GM04503 (cell line): ENCODE data around the gene REPS2.

Experiments used
- DNase-seq: peaks from one replicate; pipeline ENCODE4 v3.0.0-alpha.2; 2012; ENCODE audit warnings: low read depth

The REPS2 gene

DNA sequence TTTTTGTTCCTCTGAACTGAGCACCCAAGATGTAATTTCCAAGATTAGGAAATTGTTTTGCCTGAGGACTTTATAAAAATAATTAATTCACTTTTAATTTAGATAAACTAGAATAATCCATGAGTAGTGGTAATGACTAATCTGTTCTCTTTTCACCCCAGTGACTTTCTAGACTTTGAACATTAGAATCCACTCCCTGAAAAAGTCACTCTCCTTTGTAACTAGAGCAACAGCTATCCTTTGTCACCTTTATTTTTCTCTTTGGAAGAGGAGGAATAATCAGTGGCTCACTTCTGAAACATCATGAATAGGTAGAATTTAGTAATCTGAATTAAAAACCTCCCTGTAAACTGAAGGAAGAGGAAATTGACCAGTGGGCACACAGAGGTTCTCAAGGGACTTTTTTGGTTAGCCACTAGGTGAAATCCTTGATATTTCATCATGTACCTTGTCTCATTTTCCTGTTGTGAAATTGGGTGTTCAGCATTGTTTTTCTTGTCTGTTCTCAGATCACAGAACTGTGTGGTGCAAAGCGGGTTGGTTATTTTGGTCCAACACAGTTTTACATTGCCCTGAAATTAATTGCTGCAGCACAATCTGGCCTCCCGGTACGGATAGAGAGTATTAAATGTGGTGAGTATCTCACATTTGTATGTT lies 59.4 kb downstream of the REPS2 start:
- DNase-seq = no peak

DNA sequence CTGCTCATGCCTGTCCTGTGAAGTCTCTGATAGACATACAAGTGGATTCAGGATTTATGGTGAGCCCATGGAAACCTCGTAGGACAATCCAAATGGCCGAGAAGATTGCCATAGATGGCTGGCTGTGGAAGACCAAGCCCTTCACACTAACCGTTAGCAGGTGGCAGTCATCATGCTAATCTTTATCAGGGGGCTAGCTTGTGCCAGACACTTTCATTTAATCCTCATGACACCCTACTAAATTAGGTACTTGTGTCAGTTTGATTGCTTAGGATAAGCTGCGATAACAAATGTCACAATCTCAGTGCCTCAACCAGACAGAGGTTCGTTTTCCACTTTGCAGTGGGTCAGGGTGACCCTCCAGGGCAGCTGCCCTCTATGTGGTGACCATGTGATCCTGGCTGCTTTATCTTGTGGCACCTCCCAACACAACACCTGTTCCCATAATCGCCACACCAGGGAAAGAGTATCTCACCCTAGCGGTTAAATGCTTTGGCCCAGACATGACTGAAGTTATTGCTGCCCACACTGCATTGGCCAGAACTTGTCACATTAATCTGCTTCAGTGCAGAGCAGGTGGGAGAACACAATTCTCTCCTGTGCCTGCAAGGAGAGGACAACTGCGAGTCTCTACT lies 60.8 kb downstream of the REPS2 start:
- DNase-seq = no peak

DNA sequence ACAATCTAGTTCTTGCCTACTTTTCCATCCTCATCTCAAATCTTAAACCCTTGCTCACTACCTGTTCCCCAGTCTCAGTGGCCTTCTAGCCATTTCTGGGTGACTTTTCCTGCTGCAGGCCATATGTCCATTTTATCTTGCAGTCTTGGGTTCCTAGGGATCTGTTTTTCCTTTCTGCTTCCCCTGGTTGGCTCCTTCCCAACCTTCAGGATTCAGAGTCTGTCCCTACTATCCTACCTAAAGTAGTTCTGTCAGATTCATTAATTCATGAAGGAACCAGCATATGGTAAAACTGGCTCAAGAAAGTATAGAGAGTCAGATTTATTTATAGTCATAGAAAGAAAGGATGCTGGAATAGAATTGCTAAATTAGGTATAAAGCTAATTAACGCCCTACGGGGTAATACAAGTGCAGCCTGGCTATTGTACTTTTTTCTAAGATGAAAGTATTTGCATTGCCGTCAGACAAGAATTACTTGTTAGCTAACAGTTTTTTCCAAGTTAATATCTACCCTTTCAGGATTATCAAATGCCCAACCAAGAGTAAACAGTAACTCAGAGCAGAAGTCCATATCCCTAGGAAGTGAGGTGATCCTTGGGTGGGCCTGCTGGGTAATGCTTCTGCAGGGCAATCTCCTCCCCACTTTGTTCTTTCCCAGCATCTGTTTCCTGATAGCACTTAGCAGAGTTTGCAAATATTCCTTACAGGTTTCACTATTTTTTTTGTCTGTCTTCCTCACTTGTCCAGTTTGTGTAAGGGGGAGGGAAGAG lies 63.6 kb downstream of the REPS2 start:
- no peak for DNase-seq

DNA sequence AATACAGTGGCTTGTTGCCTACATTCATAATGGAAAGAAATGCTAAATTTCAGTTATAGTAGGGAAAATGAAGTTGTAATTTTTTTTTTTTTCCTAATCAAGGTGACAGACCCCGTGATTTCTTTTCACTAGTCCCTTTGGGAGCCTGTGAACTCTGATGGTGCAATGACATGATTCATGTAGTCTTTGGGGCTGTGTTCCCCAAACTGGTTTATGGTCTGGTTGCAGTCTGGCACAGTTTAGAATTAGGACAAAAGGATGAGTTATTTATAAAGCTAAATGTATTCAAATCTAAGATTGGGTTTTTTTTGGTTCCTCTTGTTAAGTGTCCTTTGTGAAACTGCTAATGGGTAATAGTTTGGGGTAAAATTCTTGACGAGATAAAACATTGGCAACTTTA lies 66.0 kb downstream of the REPS2 start:
- DNase-seq = no peak

DNA sequence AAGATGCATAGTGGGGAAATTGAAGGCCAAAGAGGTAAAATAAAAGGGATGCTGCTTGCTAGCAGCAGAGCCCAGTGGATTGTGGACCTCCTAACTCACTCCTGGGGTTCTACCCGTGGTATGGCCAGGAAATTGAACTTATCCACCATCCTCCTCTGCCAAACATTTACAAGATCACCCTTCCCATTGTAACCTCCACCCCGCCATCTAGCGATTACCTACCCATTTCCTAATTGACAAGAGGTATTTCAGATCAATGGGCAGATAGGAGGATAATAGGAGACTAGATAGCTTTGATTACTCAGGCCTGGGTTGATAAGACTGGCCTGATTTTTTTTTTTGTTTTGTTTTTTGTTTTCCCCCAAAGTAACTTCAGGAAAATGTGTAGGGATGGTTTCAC lies 67.8 kb downstream of the REPS2 start:
- DNase-seq = no peak

DNA sequence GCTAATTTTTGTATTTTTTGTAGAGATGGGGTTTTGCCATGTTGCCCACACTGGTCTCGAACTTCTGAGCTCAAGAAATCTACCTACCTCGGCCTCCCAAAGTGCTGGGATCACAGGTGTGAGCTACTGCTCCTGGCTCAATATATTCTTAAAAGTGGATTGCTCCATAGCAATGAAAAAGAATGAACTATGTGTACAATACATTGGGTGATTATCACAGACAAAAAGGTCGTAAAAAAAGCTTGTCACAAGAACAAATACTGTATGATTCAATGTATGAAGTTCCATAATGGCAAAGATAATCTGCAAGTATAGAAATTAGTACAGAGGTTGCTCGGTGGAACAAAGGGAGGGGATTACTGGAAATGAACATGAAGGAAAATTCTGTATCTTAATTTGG lies 70.7 kb downstream of the REPS2 start:
- DNase-seq = no peak

DNA sequence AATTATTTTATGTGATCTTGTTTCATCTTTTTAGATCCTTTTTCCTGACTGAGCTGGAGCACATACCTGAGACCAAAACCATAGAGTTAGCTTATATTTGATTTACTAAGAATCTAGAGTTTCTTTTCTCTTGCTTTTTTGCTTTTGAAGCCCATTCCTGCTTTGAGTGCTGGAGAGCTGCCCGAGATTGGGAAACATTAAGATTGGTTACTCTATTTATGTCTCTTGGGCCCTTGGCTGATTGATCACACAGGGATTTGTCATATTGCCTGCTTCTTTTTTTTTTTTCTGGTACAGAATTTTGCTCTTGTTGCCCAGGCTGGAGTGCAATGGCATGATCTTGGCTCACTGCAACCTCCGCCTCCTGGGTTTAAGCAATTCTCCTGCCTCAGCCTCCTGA lies 73.9 kb downstream of the REPS2 start:
- DNase-seq = no peak

DNA sequence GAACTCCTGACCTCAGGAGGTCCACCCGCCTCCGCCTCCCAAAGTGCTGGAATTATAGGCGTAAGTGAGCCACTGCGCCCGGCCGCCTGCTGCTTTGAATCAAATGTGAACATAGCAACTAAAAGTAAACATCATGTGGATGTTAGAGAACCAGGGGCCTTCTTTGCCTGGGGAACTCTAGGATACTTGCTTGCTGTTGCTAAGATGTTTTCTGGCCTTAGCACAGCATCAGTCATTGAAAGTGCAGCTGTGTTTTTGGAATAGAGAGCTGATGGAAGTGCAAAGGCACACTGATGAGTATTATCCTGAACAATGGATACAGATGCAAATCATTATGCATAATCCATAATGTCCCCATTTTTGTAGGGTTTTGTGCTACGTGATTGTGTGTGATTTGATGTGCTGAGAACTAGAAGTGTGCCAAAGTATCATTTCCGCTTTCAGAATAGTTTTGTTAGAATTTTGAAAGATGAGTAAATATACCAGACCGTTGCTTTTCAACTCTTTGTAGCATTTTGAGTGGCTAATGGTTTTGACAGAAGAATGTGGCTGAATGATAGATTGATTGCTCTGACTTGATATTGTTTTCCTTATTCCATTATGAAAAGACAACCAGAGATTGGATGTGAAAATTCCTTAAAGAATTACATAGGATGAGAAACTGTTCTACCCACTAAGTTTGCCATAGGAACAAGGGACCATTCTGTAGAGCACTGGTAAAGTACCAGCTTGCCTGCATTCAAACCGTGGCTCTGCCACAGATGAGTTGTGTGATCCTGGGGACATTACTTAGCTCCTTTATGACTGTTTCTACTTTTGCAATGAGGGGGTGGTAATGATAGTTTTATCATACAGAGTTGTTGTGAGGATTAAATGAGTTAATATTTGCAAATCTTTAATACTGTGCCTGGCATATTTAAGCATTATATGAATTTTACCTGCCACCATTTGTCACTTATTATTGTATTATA lies 74.7 kb downstream of the REPS2 start:
- DNase-seq = no peak

DNA sequence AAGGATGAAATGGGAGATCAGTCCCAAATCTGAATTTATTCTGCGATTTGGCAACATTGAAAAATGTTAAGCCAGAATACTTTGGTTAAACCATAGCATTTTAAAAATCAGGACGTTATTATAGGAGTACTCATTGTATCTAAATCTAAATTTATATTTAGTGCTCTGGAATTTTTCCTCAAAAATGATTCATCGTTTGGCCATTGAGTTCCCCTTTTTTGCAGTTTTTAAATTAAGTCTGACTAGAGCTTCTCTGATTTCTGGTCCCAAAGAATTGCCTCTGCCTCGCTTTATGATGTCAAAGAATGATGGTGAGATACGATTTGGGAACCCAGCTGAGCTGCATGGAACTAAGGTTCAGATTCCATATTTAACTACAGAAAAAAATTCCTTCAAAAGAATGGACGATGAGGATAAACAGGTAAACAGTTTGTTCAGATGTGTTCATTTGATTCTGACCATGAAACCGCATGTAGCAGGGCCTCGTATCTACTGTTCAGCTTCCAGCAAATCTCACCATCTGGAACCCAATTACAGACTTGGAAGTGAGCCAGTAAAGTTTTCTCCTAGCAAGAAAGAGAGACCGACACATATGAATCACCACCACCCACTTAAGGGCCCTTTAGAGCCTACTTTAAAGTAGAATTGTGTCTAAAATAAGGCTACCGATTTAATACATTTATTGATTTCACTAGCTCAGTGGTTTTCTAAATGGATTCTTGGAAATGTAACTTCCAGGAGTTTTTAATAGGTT lies 75.6 kb downstream of the REPS2 start:
- no peak for DNase-seq

DNA sequence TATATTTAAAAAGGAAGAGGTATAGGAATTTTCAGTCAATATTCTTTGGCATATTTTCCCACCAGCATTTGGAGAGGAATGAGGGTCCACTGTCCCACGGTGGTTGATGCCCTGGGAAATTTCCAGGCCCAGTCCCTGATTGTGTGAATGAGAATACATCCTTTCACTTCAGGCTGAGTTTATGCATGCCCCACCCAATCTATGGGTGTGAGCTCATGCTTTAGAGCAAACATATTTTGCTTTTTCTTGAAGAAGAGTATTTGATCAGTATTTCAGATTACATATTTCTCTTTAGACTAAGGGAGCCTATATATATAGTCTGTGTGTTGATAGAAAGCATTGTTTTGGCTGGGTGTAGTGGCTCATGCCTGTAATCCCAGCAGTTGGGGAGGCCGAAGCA lies 77.2 kb downstream of the REPS2 start:
- DNase-seq = no peak

DNA sequence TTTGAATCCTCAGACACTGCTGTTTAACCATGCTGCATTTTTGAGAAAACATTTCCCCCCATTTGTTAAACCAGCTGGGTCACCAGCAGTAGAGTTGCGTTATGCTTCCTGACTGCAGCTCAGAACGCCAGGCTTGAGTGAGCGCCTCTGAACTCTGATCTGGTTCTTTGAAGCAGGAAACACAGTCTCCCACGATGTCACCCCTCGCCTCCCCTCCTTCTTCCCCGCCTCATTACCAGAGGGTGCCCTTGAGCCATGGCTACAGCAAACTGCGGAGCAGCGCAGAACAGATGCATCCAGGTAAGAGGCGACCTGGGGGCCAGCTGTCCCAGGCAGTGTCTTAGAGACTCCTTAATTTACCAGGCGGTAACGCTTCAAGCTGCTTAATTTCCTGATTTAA lies 78.4 kb downstream of the REPS2 start:
- DNase-seq = no peak

DNA sequence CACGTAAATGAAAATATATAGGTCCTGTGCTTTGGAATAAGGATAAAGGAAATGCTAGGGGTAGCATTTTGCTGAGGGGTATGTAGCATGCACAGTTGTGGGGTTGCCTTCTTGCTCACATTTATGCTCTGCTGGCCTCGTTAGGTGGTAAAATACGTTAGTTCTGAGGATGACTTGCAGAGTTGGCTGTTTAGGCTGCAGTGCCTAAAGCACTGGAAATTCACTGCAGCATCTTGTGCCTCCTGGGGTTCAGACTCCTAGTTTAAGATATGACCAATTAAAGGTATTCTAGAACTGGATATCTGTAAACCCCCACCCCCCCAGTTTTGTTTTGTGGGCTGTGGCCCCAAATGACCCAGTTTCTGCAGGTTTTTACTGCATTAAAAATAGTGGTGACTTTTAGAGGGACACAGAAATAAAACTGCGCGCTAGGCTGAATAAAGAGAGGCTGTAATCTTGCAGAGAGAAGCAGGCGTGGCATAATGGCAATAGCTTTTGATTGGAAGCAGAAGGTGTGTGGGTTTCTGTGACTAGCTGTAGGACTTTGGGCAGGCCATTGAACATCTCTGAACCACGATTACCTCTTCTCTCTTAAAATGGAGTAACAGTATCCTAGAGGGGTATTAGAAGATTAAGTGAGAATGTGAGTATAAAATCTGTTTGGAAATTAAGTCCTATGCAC lies 79.3 kb downstream of the REPS2 start:
- DNase-seq = no peak

DNA sequence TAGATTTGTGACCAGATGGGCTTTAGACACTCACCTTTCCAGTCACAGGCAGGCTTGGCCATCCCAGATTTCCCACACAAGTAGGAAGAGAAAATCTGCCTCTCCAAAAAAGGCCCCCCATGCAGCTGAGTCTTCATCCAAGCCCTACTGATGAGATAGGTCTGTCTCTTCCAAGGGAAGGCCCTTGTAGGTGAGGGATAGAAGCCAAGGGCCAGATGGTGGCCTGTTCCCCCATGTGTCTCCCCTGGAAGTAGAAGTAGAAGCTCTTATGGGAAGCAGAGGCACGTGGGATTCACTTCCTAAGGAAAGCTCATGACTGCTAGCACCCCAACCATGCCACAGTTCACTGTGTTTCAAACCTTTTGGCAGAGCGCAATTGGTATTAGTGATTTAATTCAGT lies 81.5 kb downstream of the REPS2 start:
- no peak for DNase-seq

DNA sequence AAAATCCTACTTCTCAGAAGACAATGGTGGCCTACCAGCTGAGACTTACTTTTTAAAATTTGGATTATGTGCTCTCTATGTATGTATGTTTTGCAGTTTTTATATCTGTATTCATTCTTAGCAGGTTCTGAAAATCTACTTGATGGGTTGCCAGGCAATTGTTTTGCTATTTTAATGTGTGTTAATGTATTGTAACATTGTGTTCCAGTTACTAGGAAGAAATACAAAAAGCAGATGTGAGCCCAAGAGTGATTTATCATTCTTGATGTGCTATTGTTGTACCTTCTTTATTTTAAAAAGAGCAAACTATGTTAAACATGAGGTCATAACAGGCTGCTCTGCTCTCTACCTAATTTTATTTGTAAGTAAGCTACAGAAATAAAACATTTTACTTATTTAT lies 81.9 kb downstream of the REPS2 start:
- no peak for DNase-seq

DNA sequence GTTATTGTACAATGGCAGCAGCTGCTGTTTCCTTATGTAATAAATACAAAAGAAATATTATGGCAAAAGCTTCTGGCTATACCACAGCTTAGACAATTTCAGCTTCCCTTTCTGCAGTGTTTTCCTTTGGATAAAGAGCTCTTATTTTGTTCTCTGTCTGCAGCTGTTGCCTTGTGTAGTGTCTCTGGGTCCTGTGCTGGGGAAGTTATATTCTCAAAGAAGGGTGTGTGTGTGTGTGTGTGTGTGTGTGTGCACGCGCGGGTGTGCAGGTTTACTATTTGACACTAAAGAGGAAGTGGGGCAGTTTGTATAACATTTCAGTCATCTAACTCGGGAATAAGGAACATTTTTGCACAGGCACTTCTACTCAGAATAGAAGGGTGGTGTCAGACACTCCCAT lies 83.6 kb downstream of the REPS2 start:
- DNase-seq = no peak

DNA sequence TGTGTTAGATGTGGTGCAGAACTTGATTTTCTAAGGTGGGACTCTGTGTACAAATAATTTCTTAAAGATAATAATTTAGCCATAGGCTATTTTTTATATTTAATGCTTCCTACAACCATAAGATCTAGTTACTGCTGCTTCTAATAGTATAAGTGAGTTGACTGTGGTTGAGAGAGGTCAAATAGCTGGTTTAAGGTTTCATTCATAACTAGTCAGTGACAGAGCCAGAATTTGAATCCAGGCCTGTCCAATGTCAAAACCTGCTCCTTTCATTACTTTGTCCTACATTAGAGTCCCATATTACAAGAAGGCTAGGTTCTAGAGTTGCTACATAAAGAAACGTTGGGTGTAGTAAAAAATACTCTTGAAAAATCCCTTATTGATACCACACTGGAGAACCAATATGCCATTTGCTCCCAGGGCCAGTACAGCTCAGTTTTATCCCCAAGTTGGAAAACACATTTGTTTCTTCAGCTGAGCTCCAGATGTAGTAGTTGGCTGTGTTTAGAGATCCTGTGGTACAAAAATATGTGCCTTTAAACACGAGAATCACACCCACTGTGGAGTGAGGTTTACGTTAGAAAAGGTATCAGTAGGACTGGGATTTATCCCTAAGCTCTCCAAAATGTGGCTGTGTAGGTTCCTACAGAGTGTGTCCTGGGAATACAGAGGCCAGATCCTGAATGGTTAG lies 84.3 kb downstream of the REPS2 start:
- DNase-seq = no peak

DNA sequence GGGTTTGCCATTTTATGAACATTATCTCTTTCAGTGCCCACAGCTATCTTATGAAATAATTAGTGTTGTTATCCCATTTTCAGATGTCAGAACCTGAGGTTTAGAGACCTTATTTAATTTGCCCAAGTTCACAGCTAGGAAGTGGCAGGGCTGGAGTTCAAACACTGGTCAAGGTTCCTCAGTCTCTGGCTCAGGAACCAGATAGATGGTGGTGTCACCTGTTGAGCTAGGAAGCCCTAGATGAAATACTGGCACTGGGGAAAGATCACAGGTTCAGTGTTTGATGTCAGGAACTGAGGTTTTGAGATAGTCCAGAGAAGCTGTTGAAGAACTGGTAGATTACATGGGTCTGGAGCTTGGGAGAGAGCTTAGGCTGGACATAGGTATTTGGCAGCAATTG lies 85.4 kb downstream of the REPS2 start:
- no peak for DNase-seq

DNA sequence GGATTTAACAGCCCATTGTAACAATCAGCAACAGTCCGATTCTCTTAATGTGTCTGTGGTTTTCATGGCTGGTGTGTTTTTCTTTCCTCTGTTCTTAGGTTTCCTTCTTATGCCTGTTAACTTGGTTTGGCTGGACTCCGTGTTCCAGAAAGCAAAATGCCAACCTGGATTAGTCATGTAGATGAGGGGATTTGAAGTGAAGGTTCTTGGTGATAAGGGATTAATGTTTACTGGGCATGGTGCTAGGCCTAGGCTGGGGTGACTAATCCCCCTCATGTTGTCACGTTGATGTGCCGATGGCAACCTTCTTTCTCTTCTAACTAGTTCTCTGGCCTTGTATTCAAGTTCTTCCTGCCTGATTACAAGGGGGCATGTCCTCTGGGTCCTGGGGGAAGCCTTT lies 85.9 kb downstream of the REPS2 start:
- DNase-seq = no peak

DNA sequence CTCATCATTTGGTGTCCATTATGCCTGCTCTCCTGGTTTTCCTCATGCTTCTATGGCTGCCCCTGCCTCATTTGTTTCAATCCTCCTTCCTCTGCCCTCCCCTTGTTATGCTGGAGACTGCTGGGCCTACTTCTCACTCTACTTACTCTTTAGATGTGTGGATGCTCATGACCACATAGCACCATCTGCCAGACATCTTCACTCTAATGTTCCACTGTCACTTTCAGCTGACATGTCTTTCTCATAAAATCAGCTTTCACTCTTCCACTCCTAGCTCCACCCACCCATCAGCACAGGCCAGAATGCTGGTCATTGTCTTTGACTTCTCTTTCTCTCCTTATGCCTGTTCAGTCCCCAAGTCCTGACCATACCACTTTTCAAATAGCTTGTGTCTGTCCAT lies 86.8 kb downstream of the REPS2 start:
- no peak for DNase-seq

DNA sequence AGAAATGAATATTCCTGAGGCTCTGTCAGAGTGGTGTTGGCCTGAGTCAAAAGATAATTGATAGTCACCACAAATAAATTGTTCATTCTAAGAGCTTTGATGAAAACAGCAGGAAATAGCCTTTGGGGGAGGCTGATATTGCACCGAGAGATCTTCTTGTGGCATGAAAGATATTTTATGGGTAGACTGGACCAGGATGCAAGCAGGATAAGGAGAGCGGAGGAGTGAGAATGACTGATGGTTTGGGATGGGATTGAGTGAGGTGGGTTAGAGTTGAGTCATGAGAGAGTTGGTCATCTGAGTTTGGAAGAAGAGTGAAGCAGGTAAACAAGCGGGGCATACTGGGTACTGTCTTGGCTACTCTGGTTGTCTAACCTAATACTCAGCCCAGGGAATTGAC lies 88.7 kb downstream of the REPS2 start:
- no peak for DNase-seq
